ENCODE data around the gene PEX10.
A peak's percentile ranks its signal among the peaks of the same experiment; 100 is the strongest.

The PEX10 gene

GRCh38 chr1:2393471-2393877 is 18.9 kb downstream of the PEX10 start:
- peak overlapping the region; percentile 74 for H3K4me3 ChIP-seq (ENCODE audit: control insufficient read depth, low read depth, low read length)
- no peak for DNase-seq (ENCODE audit: low read depth)
- no peak for TF ChIP-seq CTCF (conservative IDR thresholded peaks at IDR 0.05; ENCODE audit: control insufficient read depth, insufficient read depth, low read depth, low read length)

GRCh38 chr1:2392686-2393085 is 19.7 kb downstream of the PEX10 start:
- DNase-seq (ENCODE audit: low read depth), result no peak
- H3K4me3 ChIP-seq (ENCODE audit: control insufficient read depth, low read depth, low read length), result peak overlapping the region; percentile 74
- TF ChIP-seq CTCF (conservative IDR thresholded peaks at IDR 0.05; ENCODE audit: control insufficient read depth, insufficient read depth, low read depth, low read length), result no peak

GRCh38 chr1:2391931-2392509 is 20.3 kb downstream of the PEX10 start:
- peak overlapping the region; percentile 74 for H3K4me3 ChIP-seq (ENCODE audit: control insufficient read depth, low read depth, low read length)
- no peak for TF ChIP-seq CTCF (conservative IDR thresholded peaks at IDR 0.05; ENCODE audit: control insufficient read depth, insufficient read depth, low read depth, low read length)
- no peak for DNase-seq (ENCODE audit: low read depth)

GRCh38 chr1:2391041-2391930 is 21.1 kb downstream of the PEX10 start, which contains the start of the genes MORN1 and RER1:
MORN1 (minus strand) TSS chr1:2391554; CDS start chr1:2391533, 21 bp downstream.
RER1 (plus strand) TSS chr1:2391841; CDS start chr1:2395791, 3,950 bp downstream.
- no peak for TF ChIP-seq CTCF (conservative IDR thresholded peaks at IDR 0.05; ENCODE audit: control insufficient read depth, insufficient read depth, low read depth, low read length)
- H3K4me3 ChIP-seq (ENCODE audit: control insufficient read depth, low read depth, low read length), result peak within 1 kb of the TSS; percentile 75
- peak; percentile 97 for DNase-seq (ENCODE audit: low read depth)

- no peak for TF ChIP-seq CTCF (conservative IDR thresholded peaks at IDR 0.05; ENCODE audit: control insufficient read depth, insufficient read depth, low read depth, low read length)
- DNase-seq (ENCODE audit: low read depth), result no peak
- no peak overlapping the region for H3K4me3 ChIP-seq (ENCODE audit: control insufficient read depth, low read depth, low read length)
Measured at GRCh38 chr1:2389644-2390043, 22.7 kb downstream of the PEX10 start.

GRCh38 chr1:2388004-2388913 is 24.1 kb downstream of the PEX10 start:
- H3K4me3 ChIP-seq (ENCODE audit: control insufficient read depth, low read depth, low read length), result no peak overlapping the region
- no peak for TF ChIP-seq CTCF (conservative IDR thresholded peaks at IDR 0.05; ENCODE audit: control insufficient read depth, insufficient read depth, low read depth, low read length)
- no peak for DNase-seq (ENCODE audit: low read depth)
